Lung microvascular endothelial cell (primary cell): Measurements from ENCODE around the gene EGFR. TPM values are rescaled to one million over a fixed set of nuclear protein-coding genes. Genes with fewer than 3 reads are reported as not detected.

Experiments
- DNase-seq, 2 donors: peaks; one replicate each; pipeline versions ENCODE4 v3.0.0 to v3.0.0-alpha.2; 2010; ENCODE audit warnings: low read depth in 2 of 2
- total RNA-seq: library from RNA; depleted of rRNA; stranded (reverse); fragments of >200 nt; gene quantifications from 2 replicates; pipeline ENCODE4 v1.2.1, GENCODE V29; 2014

Gene EGFR
- total RNA-seq = 0.20 and 0.65 TPM in 2 replicates

DNA sequence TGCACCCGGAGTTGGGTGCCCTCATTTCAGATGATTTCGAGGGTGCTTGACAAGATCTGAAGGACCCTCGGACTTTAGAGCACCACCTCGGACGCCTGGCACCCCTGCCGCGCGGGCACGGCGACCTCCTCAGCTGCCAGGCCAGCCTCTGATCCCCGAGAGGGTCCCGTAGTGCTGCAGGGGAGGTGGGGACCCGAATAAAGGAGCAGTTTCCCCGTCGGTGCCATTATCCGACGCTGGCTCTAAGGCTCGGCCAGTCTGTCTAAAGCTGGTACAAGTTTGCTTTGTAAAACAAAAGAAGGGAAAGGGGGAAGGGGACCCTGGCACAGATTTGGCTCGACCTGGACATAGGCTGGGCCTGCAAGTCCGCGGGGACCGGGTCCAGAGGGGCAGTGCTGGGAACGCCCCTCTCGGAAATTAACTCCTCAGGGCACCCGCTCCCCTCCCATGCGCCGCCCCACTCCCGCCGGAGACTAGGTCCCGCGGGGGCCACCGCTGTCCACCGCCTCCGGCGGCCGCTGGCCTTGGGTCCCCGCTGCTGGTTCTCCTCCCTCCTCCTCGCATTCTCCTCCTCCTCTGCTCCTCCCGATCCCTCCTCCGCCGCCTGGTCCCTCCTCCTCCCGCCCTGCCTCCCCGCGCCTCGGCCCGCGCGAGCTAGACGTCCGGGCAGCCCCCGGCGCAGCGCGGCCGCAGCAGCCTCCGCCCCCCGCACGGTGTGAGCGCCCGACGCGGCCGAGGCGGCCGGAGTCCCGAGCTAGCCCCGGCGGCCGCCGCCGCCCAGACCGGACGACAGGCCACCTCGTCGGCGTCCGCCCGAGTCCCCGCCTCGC is at the start of gene EGFR:
TSS of gene EGFR (plus strand) at position 657 of the 830 bp plus-strand sequence. CDS start 261 bp downstream, outside the sequence.
- peak; percentile 49 to 81 for DNase-seq

DNA sequence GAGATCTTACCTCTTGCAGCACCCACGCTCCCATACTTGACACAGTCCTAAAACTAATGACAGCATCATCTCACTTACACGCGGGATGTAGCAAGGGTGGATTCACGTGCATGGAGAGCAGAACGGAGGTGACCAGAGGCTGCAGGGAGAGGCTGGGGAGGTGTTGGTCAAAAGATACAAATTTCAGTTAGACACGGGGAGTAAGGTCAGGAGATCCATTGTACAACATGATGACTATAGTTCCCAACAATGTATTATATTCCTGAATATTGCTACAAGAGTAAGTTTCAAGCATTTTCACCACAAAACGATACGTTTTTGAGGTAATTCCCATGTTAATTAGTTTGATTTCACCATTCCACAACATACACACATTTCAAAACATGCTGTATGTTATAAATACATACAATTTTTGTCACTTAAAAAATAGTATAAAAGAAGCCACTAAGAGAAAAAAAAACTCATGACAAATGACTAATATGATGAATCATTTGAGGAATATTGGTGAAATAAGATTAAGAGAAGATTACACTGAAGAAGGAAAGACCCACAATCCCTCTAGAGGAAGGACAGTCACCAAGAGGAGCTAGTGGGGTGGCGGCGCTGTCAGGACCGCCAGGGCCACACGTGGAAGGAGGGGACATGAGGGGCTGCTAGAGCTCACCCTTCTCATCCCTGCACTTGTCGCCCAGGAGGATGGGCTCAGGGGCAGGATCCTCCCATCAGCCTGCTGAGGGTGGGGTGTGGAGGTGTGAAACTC is 49.4 kb upstream of the EGFR start:
- no peak for DNase-seq

DNA sequence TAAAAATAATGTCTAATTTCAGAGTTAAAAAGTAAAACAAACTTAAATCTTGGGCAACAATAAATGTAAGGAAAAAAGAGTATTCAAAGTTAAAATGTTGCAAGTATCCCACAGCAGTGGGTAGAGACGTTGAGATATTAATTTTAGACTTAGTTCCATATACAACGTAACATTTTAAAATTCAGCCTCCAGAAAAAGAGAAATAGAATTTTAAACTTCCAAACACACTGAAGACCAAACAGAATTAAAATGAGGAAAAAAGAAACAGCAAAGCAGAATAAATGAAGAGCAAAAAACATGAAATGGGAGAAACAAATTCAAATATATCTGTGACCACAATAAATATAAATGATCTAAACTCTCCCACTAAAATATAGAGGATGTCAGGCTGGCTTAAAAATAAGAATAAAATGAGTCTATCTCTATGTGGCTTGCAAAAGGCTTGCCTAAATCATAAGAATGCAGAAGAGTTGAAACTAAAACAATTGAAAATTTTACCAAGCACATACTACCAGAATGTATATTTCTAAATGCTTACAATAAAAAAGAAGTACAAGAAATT is 46.0 kb upstream of the EGFR start:
- DNase-seq = no peak

DNA sequence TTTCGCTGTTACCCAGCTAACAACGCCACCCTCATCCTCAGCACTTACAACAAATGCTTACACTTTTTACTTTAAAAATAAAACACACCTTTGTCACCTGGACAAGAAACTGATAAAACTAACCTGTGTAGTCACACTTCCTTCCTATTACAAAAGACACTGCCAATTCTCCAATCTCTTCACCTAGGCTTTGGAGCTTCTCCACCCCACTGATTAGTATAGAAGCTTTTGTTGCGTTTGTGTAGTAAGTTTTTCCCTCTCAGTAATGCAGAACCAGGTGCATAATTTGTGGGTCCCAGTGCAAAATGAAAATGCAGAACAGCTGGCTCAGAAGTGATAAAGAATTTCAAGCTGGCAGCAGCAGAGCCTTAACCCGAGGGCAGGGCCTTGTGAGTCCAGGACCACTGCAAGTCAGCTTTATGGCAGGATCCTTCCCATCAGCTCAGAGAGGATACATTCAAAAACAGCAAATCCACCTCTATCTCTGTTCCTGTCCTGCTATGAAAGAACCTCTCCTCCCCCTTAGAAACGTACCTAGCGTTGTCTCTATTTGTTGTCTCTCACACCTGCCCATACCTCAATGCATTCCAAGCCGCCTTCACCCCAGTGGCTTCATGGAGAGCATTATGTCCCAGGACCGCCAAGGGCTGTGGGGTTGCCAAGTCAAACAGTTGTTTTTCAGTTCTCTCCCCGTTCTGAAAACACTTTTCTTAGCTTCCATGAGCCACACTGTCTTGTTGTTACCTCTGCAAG is 40.3 kb upstream of the EGFR start:
- no peak for DNase-seq

DNA sequence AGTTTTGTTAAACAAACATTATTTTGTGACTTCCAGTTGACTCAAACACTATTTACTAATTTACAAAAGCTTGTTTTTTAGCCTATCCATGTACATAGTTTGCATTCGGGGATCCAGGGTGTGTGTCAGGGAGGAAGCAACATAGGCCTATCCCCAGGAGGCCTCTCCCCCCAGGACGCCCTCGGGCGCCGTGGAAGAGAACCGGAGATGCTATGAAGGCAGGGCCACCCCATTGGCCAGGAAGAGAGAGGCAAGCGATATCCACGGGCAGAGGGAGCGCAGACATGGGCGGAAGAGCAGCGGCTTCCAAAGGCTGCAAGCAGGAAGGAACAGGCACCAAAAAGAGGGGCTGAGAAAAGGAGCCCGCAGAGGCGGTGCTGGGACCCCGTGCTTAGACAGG is 38.3 kb upstream of the EGFR start:
- DNase-seq = no peak

DNA sequence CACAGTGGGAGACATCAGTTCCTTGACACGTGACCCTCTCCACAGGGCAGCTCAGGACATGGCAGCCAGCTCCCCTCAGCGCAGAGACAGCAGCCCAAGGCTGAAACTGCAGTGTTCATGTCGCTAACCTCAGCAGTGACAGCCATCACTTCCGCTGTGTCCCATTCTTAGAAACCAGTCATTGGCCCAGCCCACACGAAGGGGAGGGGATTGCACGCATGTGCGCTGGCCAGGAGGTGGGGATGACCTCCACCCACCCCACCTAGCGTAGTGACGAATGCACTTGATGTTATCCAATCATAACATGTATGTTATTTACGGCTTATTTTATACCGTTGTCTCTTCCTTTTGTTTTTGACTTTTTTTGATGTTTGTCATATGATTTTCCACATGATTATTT is 36.9 kb upstream of the EGFR start:
- no peak for DNase-seq

DNA sequence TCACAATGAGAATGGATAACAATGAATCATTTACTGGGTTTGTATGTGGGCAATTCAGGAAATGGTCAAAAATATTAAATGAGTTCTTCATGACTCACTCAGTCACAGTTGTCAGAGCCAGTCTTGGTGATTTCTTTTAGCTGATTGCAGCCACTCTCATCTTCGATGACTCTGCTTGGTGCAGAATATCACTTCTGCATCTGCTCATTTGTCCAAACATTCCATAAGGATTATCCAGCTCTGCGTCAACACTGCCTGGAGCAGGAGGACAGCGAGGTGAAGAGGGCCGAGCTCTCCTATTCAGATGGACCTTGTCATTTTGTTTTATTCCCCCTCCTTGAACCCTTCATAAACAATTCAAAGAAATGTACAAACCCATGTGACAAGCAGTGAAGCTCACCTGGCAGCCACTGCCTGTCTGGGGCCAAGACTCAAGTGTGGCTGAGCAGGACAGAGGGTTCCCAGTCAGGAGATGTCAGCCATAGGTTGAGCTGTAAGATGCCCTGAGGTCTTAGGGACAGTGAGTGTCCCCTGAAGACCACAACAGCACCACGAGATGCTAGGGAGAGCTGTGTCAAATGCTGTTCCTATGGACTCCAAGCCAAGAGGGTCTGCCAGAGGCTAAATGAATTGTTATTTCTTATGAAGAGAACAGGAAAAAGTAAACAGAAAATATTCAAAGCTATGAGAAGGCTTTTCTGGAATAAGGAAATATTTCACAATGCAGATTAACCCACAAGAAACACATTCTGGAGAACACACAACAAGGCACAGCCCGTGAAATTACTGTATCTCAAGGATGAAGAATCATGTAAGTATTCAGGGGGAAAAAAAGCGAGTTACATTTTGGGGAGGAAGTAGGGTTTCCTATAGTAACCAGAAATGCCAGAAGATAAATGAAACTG is 33.1 kb upstream of the EGFR start:
- peak in 1 of 2 donors; percentile 65 for DNase-seq

DNA sequence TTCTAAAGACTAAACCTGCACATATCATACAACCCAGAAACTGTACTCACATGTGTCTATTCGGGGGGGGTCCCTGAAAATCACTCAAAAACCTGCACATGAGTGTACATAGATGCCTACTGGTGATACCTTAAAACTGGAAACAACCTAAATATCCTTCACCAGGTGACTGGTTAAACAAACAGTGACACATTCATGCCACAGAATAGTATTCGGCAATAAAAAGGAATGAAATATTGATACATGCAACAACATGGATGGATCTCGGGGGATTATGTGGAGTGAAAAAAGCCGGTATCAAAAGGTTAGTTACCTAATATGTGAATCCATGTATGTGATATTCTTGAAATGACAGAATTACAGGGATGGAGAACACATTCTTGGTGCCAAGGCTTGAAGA is 32.1 kb upstream of the EGFR start:
- no peak for DNase-seq

DNA sequence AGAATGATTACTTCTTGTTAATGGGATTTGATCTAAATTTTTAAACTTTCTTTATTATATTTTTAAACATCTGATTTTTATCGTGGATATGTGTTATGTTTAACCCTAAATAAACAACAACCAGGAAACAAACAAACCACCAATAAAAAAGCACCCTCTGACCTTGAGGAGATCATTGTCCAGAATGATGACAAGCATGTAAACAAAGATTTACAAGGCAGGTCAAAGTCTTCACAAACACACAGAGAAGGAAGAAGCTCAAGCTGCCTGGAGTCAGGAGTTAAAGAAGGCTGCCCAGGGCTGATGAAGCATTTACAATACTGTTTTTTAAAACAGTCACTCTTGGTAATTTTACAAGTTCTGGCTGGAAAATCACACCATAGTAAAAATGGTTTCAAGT is 31.0 kb upstream of the EGFR start:
- DNase-seq = no peak

DNA sequence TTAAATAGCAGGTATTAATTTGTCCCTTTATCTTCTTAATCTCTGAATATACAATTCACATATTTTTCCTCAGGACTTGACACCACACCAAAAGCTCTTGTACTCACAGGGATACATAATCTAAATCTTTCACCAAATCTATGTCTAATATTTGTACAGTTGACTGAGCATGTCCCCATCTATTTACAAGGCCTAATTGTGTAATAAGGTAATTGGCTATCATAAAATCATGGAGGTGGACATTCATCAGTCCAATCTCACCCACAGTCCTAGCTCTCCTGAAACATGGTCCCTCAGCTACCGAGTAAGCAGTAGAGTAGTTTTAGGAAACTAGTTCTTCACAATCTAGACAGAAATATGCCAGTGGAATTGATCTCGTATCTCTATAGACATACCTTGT is 30.3 kb upstream of the EGFR start:
- DNase-seq = no peak

DNA sequence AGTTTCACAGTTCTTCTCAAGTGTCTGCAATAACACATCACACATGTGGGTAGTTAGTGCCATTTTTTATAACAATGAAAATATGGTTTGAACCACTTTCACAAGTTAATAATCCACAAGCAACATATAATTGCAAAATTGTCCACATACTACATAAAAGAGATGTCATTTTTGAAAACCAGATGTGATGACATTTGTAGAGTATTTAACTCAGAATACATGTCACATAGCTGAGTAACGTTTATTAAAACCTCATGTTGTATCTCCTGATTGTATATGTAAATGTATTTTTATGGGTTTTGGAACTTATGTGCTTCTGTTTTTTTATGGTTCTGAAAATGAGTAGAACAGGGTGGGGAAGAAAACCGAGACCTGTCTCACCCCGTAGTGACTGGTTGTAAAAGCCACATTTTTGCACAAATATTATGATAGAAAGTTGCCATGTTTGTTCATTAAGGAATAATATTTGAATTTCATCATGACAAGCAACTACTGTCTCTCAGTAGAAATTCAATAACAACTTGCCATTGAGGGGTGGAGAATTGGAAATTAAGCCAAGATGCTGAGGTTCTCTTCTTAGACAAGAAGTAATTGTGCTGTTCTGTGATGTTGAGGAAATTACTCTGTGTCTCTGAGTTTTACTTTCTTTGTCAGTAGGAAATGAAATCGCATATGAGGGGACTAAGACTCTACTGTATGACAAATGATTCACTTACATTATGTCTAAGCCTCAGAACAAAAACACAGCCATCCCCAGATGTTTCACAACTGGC is 29.2 kb upstream of the EGFR start:
- DNase-seq = no peak

DNA sequence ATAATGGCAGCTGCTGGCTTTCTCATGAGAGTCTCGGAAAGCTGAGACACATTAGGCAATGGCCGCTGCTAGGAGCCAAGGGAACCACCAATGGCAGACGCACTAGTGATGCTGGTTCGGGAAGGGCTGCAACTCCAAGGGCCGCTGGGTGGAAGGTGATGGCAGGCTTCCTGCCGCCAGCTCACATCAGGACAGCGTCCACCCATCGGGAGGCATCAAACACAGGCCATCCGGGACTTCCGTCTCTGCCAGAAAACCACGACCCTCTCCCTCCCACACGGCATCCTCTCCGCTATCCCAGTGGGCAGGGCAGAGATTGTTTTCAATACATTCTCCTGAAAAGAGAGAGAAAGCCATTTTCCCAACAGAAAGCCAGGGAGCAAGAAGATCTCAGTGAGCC is 27.5 kb upstream of the EGFR start:
- DNase-seq = no peak

DNA sequence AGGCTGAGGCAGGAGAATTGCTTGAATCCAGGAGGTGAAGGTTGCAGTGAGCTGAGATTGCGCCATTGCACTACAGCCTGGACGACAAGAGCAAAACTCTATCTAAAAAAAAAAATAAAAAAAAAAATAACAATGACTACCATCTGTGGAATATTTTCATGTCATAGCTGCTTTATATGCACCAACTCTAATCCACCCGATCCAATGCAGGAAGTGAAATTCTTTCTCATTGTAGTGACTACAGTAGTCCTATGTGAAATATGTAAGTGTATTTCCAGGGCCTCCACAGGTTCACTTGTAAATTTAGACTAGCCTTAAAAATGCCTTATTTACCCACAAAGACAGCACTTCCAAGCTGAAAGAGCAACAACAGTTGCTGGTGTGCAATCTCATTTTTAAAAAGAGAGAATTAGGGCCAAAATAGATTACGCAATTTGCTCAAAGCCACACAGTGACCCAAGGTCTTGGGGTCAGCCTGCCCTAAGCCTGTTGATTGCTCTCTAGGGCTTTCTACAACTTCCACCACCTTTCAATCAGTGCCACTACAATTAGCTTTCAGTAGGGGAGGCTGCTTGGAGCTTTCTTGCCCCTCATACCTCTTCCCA is 25.8 kb upstream of the EGFR start:
- DNase-seq = no peak

DNA sequence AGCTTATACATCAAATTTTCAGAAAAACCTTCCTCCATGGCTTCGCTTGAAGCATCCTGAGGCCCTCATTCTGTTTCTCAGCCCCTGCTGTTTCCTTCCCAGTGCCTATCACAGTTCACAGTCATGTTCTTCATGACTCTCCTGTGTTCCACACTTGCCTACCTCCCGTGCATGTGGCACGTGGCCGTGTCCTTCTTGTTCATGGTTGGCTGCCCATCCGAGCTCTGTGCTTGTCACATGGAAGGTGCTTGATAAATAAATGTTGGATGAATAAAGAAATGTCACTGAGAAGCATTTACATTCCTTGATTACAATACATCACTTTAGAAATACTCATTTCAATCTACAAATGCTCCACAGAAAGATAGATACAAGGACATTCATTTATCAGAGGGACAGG is 23.7 kb upstream of the EGFR start:
- no peak for DNase-seq

DNA sequence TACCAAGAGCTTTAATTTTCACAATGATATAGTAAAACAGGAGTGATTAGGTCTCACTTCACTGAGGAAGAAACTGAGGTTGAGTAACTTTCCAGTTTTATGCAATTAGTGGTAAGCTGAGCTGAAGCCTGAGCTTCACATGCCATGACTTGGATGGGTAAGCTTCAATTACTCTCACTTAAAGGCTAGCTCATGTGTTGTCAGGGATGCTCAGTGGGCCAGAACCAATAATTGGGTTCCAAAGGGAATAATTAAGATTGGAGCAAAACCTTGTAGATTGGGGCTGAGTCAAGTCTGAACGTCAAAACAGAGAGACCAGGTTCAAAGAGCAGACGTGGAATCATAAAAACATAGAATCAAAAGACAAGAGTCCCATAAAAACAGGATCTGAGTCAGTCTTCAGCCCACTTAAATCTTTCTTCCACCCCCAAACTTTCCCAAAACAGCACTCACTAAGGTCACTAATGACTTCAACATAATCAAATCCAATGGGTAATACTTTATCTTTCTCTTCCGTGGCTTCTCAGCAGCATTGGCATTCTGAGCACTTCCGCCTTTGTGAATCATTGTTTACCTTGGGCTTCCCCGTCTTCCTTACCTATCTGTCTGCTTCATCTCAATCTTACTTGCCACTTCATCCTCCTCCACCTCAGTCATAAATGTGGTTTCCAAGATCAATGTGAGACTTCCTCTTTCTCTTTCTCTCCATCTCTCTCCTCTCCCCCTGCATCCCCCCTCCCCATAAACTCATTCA is 23.0 kb upstream of the EGFR start:
- peak in 1 of 2 donors; percentile 86 for DNase-seq

DNA sequence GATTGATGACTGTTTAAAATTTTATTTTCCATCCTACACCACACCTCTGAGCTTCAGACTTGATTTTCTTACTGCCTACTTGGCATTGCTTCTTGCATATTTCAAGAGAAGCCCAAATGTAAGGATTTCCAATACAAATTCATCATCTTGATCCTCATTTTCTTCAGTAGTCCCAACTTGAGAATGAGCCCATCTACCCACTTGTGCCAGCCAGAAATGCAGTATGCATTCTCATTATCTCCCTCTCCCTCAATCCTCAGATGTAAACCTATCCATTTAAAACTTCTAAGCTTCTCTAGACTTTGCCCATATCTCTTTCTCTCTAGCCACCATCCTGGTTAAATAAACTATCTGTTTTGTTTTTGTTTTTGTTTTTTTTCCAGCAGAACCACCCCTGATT is 22.4 kb upstream of the EGFR start:
- DNase-seq = no peak

DNA sequence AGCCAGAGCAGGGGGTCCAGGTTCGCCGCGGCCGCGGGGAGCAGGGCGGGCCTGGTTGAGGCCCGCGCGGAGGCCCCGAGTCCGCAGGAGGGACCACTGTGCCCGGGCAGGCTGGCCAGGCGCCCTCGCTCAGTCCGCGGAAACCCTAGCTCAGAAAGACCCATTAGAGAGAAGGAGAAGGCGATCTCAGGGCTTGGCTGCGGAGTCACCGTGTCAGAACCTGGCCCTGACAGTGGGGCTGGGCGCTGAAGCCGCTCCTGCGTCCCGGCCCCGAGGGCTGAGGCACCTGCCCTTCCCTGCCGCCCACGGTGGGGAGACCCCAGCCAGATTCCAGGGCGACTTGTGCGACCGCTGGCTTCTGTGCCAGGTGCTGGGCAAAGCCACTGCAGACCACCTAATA is 14.2 kb upstream of the EGFR start:
- no peak for DNase-seq

DNA sequence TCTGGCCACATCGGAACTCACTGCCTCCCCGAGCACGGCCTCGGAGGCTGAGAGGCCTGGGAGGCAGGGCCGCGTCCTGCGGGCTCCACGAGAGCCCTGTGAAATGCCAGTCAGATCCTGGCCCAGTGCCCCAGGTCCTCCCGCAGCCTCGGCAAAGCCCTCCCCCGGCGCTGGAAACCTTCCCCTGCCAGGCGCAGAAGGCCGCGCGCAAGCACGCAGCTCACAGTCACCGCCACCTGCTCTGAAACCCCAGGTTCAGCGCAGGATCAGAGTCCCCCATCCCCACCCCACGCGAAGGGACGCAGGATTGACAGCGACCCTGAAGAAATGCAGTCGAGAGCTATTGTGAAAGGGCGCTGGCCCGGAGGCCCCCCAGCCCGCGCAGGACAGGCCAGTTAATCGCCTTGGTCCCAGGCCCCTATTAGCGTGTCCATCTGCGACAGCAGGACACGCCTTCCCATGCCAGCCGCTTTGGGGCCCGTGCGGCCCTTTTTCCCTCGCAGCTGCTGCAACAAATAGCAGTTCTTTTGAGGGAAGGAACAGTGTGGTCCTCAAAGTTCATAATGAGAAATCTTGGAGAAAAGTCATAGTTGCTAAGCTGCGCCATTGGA is 13.5 kb upstream of the EGFR start:
- no peak for DNase-seq
